ENCODE data around the gene EMB. TPM values are rescaled to one million over a fixed set of nuclear protein-coding genes. Genes with fewer than 3 reads are reported as not detected.
"Not testable (repeated sequence)": the region's sequence is repeated elsewhere in the genome, so short reads cannot be mapped to it uniquely, and the experiment has no call there.

EMB gene
- total RNA-seq, 1 experiment from 2014 or later = 18.5 TPM

GRCh38 chr5:50441493-50441955, 436 bp upstream of the EMB start:
- no peaks in the 10 kb centered on the region for H3K36me3 ChIP-seq (replicated peaks; ENCODE audit: control insufficient read depth, insufficient read depth, low read length)
- no peak for DNase-seq
- peak overlapping the region; percentile 76 for H3K4me3 ChIP-seq (ENCODE audit: insufficient read depth, low read depth, low read length)
- no peaks in the 10 kb centered on the region for H3K27me3 ChIP-seq (ENCODE audit: control insufficient read depth, insufficient read depth, low read length)

DNA sequence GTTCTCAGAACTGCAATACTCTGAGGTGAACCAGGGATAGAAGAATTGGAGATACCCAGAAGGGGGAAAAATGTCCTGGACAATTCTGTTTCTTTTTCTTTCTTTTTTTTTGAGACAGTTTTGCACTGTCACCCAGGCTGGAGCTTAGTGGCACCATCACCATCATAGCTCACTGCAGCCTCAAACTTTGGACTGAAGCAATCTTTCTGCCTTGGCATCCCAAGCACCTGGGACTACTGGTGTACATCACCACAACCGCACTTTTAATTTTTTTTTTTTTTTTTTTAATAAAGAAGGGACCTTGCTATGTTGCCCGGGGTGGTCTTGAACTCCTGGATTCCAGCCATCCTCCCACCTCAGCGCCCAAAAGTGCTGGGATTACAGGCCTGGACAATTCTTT, 1.9 kb downstream of the EMB start:
- Histone ChIP-seq H3K36me3 (replicated peaks; ENCODE audit: control insufficient read depth, insufficient read depth, low read length) (no peaks in the 10 kb centered on the region), H3K27me3 (ENCODE audit: control insufficient read depth, insufficient read depth, low read length) (no peaks in the 10 kb centered on the region), H3K4me3 (ENCODE audit: insufficient read depth, low read depth, low read length) (no peak overlapping the region)
- DNase-seq = no peak

GRCh38 chr5:50438060-50438459, 3.0 kb downstream of the EMB start:
- DNase-seq; H3K27me3 ChIP-seq (ENCODE audit: control insufficient read depth, insufficient read depth, low read length); H3K36me3 ChIP-seq (replicated peaks; ENCODE audit: control insufficient read depth, insufficient read depth, low read length); H3K4me3 ChIP-seq (ENCODE audit: insufficient read depth, low read depth, low read length): not testable (repeated sequence)

DNA sequence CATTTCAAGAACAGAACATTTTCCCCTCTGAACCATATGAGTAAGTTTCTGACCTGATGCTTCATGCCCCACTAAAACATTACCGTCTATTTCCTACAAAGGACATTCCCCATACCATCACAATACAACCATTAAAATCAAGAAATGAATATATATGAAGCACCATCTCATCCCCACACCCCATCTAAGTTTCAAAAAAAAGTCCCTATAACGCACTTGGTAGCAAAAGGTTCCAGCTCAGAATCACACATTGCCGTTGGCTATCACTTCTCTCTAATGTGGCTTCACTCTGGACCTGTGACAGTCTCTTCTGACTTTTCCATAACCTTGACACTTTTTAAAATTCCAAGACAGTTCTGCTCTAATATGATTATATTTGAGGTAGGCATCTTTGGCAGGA, 5.9 kb downstream of the EMB start:
- no peak for DNase-seq
- Histone ChIP-seq H3K4me3 (ENCODE audit: insufficient read depth, low read depth, low read length) (no peak overlapping the region), H3K27me3 (ENCODE audit: control insufficient read depth, insufficient read depth, low read length) (no peaks in the 10 kb centered on the region), H3K36me3 (replicated peaks; ENCODE audit: control insufficient read depth, insufficient read depth, low read length) (no peaks in the 10 kb centered on the region)

- not testable (repeated sequence) for H3K36me3 ChIP-seq (replicated peaks; ENCODE audit: control insufficient read depth, insufficient read depth, low read length); DNase-seq; H3K27me3 ChIP-seq (ENCODE audit: control insufficient read depth, insufficient read depth, low read length); H3K4me3 ChIP-seq (ENCODE audit: insufficient read depth, low read depth, low read length)
Measured at GRCh38 chr5:50431133-50431904, 9.8 kb downstream of the EMB start.

- H3K4me3 ChIP-seq (ENCODE audit: insufficient read depth, low read depth, low read length); H3K36me3 ChIP-seq (replicated peaks; ENCODE audit: control insufficient read depth, insufficient read depth, low read length); H3K27me3 ChIP-seq (ENCODE audit: control insufficient read depth, insufficient read depth, low read length); DNase-seq: not testable (repeated sequence)
Measured at GRCh38 chr5:50423100-50423799, 17.8 kb downstream of the EMB start.

DNA sequence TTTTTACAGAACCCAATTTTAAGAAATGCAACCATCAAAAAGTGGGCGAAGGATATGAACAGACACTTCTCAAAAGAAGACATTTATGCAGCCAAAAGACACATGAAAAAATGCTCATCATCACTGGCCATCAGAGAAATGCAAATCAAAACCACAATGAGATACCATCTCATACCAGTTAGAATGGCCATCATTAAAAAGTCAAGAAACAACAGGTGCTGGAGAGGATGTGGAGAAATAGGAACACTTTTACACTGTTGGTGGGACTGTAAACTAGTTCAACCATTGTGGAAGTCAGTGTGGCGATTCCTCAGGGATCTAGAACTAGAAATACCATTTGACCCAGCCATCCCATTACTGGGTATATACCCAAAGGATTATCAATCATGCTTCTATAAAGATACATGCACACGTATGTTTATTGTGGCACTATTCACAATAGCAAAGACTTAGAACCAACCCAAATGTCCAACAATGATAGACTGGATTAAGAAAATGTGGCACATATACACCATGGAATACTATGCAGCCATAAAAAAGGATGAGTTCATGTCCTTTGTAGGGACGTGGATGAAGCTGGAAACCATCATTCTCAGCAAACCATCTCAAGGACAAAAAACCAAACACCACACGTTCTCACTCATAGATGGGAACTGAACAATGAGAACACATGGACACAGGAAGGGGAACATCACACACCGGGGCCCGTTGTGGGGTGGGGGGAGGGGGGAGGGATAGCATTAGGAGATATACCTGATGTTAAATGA, 19.7 kb downstream of the EMB start:
- H3K36me3 ChIP-seq (replicated peaks; ENCODE audit: control insufficient read depth, insufficient read depth, low read length); DNase-seq; H3K27me3 ChIP-seq (ENCODE audit: control insufficient read depth, insufficient read depth, low read length); H3K4me3 ChIP-seq (ENCODE audit: insufficient read depth, low read depth, low read length): not testable (repeated sequence)

GRCh38 chr5:50420343-50420935, 20.6 kb downstream of the EMB start:
- Histone ChIP-seq H3K36me3 (replicated peaks; ENCODE audit: control insufficient read depth, insufficient read depth, low read length) (no peaks in the 10 kb centered on the region), H3K4me3 (ENCODE audit: insufficient read depth, low read depth, low read length) (no peak overlapping the region), H3K27me3 (ENCODE audit: control insufficient read depth, insufficient read depth, low read length) (no peaks in the 10 kb centered on the region)
- DNase-seq = no peak

DNA sequence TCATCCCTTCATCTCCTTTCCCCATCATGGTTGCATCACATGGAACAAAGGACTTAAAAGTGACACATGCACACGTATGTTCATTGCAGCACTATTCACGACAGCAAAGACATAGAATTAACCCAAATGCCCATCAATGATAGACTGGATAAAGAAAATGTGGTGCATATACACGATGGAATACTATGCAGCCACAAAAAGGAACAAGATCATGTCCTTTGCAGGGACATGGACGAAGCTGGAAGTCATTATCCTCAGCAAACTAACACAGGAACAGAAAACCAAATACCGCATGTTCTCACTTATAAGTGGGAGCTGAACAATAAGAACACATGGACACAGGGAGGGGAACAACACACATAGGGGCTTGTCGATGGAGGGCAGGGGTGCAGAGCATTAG, 21.4 kb downstream of the EMB start:
- H3K4me3 ChIP-seq (ENCODE audit: insufficient read depth, low read depth, low read length); H3K36me3 ChIP-seq (replicated peaks; ENCODE audit: control insufficient read depth, insufficient read depth, low read length); DNase-seq; H3K27me3 ChIP-seq (ENCODE audit: control insufficient read depth, insufficient read depth, low read length): not testable (repeated sequence)

DNA sequence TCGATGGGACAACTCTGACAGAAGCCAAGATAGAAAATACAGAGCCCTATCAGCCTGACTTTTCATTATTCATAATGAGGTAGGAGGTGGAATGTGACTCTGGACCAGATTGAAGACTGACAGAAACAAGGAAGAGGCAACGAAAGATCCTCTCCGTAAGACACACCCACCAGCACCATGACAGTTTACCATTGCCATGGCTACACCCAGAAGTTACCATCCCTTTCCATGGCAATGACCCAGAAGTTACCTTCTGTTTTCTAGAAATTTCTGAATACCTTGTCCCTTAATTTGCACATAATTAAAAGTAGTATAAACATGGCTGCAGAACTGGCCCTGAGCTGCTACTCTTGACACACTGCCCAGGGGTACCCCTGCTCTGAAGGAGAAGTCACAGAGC, 24.5 kb downstream of the EMB start:
- H3K36me3 ChIP-seq (replicated peaks; ENCODE audit: control insufficient read depth, insufficient read depth, low read length); H3K27me3 ChIP-seq (ENCODE audit: control insufficient read depth, insufficient read depth, low read length); H3K4me3 ChIP-seq (ENCODE audit: insufficient read depth, low read depth, low read length); DNase-seq: not testable (repeated sequence)

GRCh38 chr5:50415912-50416311, 25.2 kb downstream of the EMB start:
- H3K4me3 ChIP-seq (ENCODE audit: insufficient read depth, low read depth, low read length) = no peak overlapping the region
- no peak for DNase-seq
- no peaks in the 10 kb centered on the region for H3K27me3 ChIP-seq (ENCODE audit: control insufficient read depth, insufficient read depth, low read length)
- H3K36me3 ChIP-seq (replicated peaks; ENCODE audit: control insufficient read depth, insufficient read depth, low read length) = no peaks in the 10 kb centered on the region

DNA sequence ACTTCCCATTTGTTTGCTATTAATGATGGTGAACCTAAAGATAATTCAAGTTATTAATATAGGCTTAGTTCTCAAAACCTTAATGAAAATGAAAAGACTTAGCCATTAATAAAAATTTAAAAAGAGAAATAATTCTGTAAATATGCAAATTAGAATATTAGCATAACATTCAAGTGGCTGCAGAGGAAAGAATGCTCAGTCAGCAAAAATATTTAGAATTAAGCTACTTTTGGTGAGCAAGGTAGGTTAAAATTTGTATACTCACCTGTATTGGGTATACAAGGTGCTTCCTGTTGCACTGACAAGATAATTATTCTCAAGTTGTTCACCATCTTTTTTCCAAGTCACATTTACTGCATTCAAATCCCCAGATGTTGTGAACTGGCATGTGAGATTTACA, 30.2 kb downstream of the EMB start:
- H3K36me3 ChIP-seq (replicated peaks; ENCODE audit: control insufficient read depth, insufficient read depth, low read length); H3K4me3 ChIP-seq (ENCODE audit: insufficient read depth, low read depth, low read length); DNase-seq; H3K27me3 ChIP-seq (ENCODE audit: control insufficient read depth, insufficient read depth, low read length): not testable (repeated sequence)

DNA sequence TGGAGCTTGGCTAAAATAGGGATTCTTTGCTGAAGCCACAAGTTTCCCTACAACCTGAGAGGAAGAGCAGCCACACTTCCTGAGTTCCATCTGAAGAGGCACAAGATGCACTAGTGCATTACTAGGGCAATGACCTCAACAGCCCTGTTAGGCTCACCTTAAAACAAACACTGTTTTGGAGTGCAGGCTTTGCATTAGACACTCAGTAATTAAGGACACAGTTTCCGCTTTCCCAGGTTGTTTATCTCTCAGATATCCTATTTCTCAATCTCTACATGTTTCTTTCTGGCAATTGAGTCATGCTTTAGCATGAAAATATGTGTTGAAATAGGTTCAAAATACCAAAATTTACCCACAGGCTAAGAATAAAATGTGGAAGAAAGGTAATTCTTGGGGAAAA, 34.2 kb downstream of the EMB start:
- DNase-seq = no peak

GRCh38 chr5:50401336-50401735, 39.8 kb downstream of the EMB start:
- DNase-seq = no peak

More for the DNA sequence above, 34.2 kb downstream of the EMB start:
- Histone ChIP-seq H3K27me3 (ENCODE audit: control insufficient read depth, insufficient read depth, low read length) (no peaks in the 10 kb centered on the region), H3K4me3 (ENCODE audit: insufficient read depth, low read depth, low read length) (no peak overlapping the region), H3K36me3 (replicated peaks; ENCODE audit: control insufficient read depth, insufficient read depth, low read length) (no peaks in the 10 kb centered on the region; the same call in 1 of the 2 replicates)

More at GRCh38 chr5:50401336-50401735, 39.8 kb downstream of the EMB start:
- no peaks in the 10 kb centered on the region; the same call in 1 of the 2 replicates for H3K36me3 ChIP-seq (replicated peaks; ENCODE audit: control insufficient read depth, insufficient read depth, low read length)
- no peaks in the 10 kb centered on the region for H3K27me3 ChIP-seq (ENCODE audit: control insufficient read depth, insufficient read depth, low read length)
- H3K4me3 ChIP-seq (ENCODE audit: insufficient read depth, low read depth, low read length) = no peak overlapping the region

Measured in H7 (cell line).